HEK293 (cell line): ENCODE measurements around the gene OPA3.

ENCODE experiments used
- CTCF ChIA-PET: fragments of 350-600 bp; formaldehyde crosslinking; extraction: SDS; loops from one replicate; lab custom pipeline; 2021; ENCODE audit warnings: antibody characterized with exemption; lab: Yijun Ruan, JAX
- POLR2A ChIA-PET: fragments of 300-600 bp; formaldehyde crosslinking; extraction: SDS; loops from one replicate; lab custom pipeline; 2020; ENCODE audit warnings: antibody characterized with exemption, inconsistent platforms; lab: Yijun Ruan, JAX
- H3K27ac ChIP-seq: fragments of 200-500 bp; sonication (Bioruptor generic); 2 replicates; pipeline ENCODE4 v1.5.1; 2014; ENCODE audit warnings: low read depth, low read length, control low read depth, inconsistent platforms; ENCODE audit errors: extremely low read depth
- H3K36me3 ChIP-seq, 2 experiments: fragments of 200-500 bp in 1 of 2; sonication (Bioruptor generic) in 1 of 2; 1 replicate in 1 of 2; 2 replicates in 1 of 2; pipeline ENCODE4 v1.5.1; 2014 to 2017; ENCODE audit warnings: inconsistent platforms in 2 of 2, low read length in 2 of 2; ENCODE audit not compliant: control insufficient read depth in 2 of 2, insufficient read depth in 1 of 2
- H3K4me1 ChIP-seq: fragments of 200-500 bp; sonication (Bioruptor generic); 2 replicates; pipeline ENCODE4 v1.5.1; 2014; ENCODE audit warnings: mild to moderate bottlenecking, low read length, inconsistent platforms; ENCODE audit not compliant: control insufficient read depth, insufficient read depth
- H3K4me3 ChIP-seq: 2 replicates; pipeline ENCODE4 v1.5.1; 2011; ENCODE audit warnings: low read depth, mild to moderate bottlenecking, control low read depth, low read length, moderate library complexity
- H3K9me3 ChIP-seq: fragments of 200-500 bp; sonication (Bioruptor generic); 2 replicates; pipeline ENCODE4 v1.5.1; 2014; ENCODE audit warnings: low read depth, low read length, inconsistent platforms; ENCODE audit not compliant: control insufficient read depth, insufficient read depth
- BCL11A ChIP-seq: fragments of 450-650 bp; formaldehyde crosslinking; IDR thresholded peaks from 2 replicates; pipeline ENCODE4 v1.5.1; 2016; ENCODE audit warnings: low read depth, missing biosample characterization, missing genetic modification characterization
- EGR2 ChIP-seq: fragments of 450-650 bp; formaldehyde crosslinking; IDR thresholded peaks from 2 replicates; pipeline ENCODE4 v1.5.1; 2016; ENCODE audit warnings: low read depth, missing biosample characterization, missing genetic modification characterization
- WT1 ChIP-seq: fragments of 450-650 bp; formaldehyde crosslinking; IDR thresholded peaks from 2 replicates; pipeline ENCODE4 v1.5.1; 2016; ENCODE audit warnings: missing biosample characterization, missing genetic modification characterization
- ZBTB48 ChIP-seq: fragments of 450-650 bp; formaldehyde crosslinking; IDR thresholded peaks from 2 replicates; pipeline ENCODE4 v1.5.1; 2016; ENCODE audit warnings: missing biosample characterization, missing genetic modification characterization
- ZBTB49 ChIP-seq: fragments of 450-650 bp; formaldehyde crosslinking; IDR thresholded peaks from 2 replicates; pipeline ENCODE4 v1.5.1; 2016; ENCODE audit warnings: missing biosample characterization, missing genetic modification characterization, low read depth
- ZBTB6 ChIP-seq: fragments of 450-650 bp; formaldehyde crosslinking; IDR thresholded peaks from 2 replicates; pipeline ENCODE4 v1.5.1; 2017; ENCODE audit warnings: missing biosample characterization, missing genetic modification characterization
- ZNF114 ChIP-seq: fragments of 450-650 bp; formaldehyde crosslinking; IDR thresholded peaks from 2 replicates; pipeline ENCODE4 v1.5.0; 2017; ENCODE audit warnings: missing biosample characterization, missing genetic modification characterization
- ZNF132 ChIP-seq: fragments of 450-650 bp; formaldehyde crosslinking; IDR thresholded peaks from 2 replicates; pipeline ENCODE4 v1.5.1; 2017; ENCODE audit warnings: missing biosample characterization, missing genetic modification characterization, borderline replicate concordance
- ZNF169 ChIP-seq: fragments of 450-650 bp; formaldehyde crosslinking; IDR thresholded peaks from 2 replicates; pipeline ENCODE4 v1.5.1; 2016; ENCODE audit warnings: missing biosample characterization, missing genetic modification characterization
- ZNF175 ChIP-seq: fragments of 450-650 bp; formaldehyde crosslinking; IDR thresholded peaks from 2 replicates; pipeline ENCODE4 v1.5.1; 2016; ENCODE audit warnings: missing biosample characterization, missing genetic modification characterization
- ZNF184 ChIP-seq: fragments of 450-650 bp; IDR thresholded peaks from 2 replicates; pipeline ENCODE4 v1.5.1; 2018; ENCODE audit warnings: missing biosample characterization, mild to moderate bottlenecking, missing genetic modification characterization
- ZNF214 ChIP-seq: fragments of 450-650 bp; formaldehyde crosslinking; IDR thresholded peaks from 2 replicates; pipeline ENCODE4 v1.5.1; 2017; ENCODE audit warnings: missing biosample characterization, mild to moderate bottlenecking, missing genetic modification characterization, borderline replicate concordance
- ZNF23 ChIP-seq: fragments of 450-650 bp; formaldehyde crosslinking; IDR thresholded peaks from 2 replicates; pipeline ENCODE4 v1.5.1; 2016; ENCODE audit warnings: missing biosample characterization, missing genetic modification characterization, borderline replicate concordance
- ZNF292 ChIP-seq: fragments of 450-650 bp; formaldehyde crosslinking; IDR thresholded peaks from 2 replicates; pipeline ENCODE4 v1.5.1; 2016; ENCODE audit warnings: low read depth, missing biosample characterization, missing genetic modification characterization, borderline replicate concordance
- ZNF394 ChIP-seq: fragments of 450-650 bp; formaldehyde crosslinking; IDR thresholded peaks from 2 replicates; pipeline ENCODE4 v1.5.1; 2016; ENCODE audit warnings: missing biosample characterization, missing genetic modification characterization, mild to moderate bottlenecking, moderate library complexity, borderline replicate concordance
- ZNF398 ChIP-seq: fragments of 450-650 bp; formaldehyde crosslinking; IDR thresholded peaks from 2 replicates; pipeline ENCODE4 v1.5.1; 2017; ENCODE audit warnings: missing biosample characterization, missing genetic modification characterization
- ZNF514 ChIP-seq: fragments of 450-650 bp; formaldehyde crosslinking; IDR thresholded peaks from 2 replicates; pipeline ENCODE4 v1.5.1; 2016; ENCODE audit warnings: missing biosample characterization, missing genetic modification characterization
- ZNF548 ChIP-seq: fragments of 450-650 bp; formaldehyde crosslinking; IDR thresholded peaks from 2 replicates; pipeline ENCODE4 v1.5.1; 2016; ENCODE audit warnings: missing biosample characterization, missing genetic modification characterization
- ZNF549 ChIP-seq: fragments of 450-650 bp; IDR thresholded peaks from 2 replicates; pipeline ENCODE4 v1.5.1; 2018; ENCODE audit warnings: missing biosample characterization, missing genetic modification characterization, mild to moderate bottlenecking, inconsistent platforms, moderate library complexity
- ZNF777 ChIP-seq: fragments of 450-650 bp; formaldehyde crosslinking; IDR thresholded peaks from 2 replicates; pipeline ENCODE4 v1.5.1; 2017; ENCODE audit warnings: missing biosample characterization, missing genetic modification characterization, borderline replicate concordance

OPA3 gene

GRCh38 chr19:45600340-45600885 lies 15.8 kb upstream of the OPA3 start:
- ChIA-PET POLR2A (no interaction called here), CTCF (interaction anchor here (0.5 to 1.4 kb wide), 3 partner anchors 15 to 42 kb away, joined by 3 to 11 read pairs (median 3); no protein-coding TSS in a partner anchor)
- no peaks in the 10 kb centered on the region for H3K9me3 ChIP-seq
- no peak overlapping the region for H3K4me3 ChIP-seq
- no peaks in the 10 kb centered on the region for H3K4me1 ChIP-seq
- 0 out of 2 replicates have a peak, but pooled peaks have one; percentile 59 for TF ChIP-seq ZNF114
- no peak for TF ChIP-seq ZBTB6
- TF ChIP-seq BCL11A: no peak
- TF ChIP-seq ZNF184 (tag by site-specific recombination): no peak
- no peak for TF ChIP-seq ZNF394 (tag by site-specific recombination)
- no peak for TF ChIP-seq ZNF132 (tag by site-specific recombination)
- TF ChIP-seq ZNF514: no peak
- TF ChIP-seq ZNF169 (tag by site-specific recombination): no peak
- peak; percentile 49; the same call in 1 of the 2 replicates for TF ChIP-seq ZNF398 (tag by site-specific recombination)
- no peak for TF ChIP-seq ZNF777 (tag by site-specific recombination)
- TF ChIP-seq ZNF549 (tag by site-specific recombination): no peak
- TF ChIP-seq ZNF548: peak; percentile 55; the same call in 1 of the 2 replicates
- TF ChIP-seq ZNF23 (tag by site-specific recombination): no peak
- H3K36me3 ChIP-seq: no peaks in the 10 kb centered on the region
- no peak overlapping the region for H3K27ac ChIP-seq

GRCh38 chr19:45599286-45599685 lies 14.7 kb upstream of the OPA3 start:
- CTCF ChIA-PET: interaction anchor here (0.7 to 1.6 kb wide), 2 partner anchors 41 to 170 kb away, joined by 3 to 4 read pairs; partner anchors contain the start of gene SIX5

More at GRCh38 chr19:45599286-45599685, 14.7 kb upstream of the OPA3 start:
- Histone ChIP-seq H3K4me1 (no peaks in the 10 kb centered on the region), H3K36me3 (no peaks in the 10 kb centered on the region), H3K4me3 (no peak overlapping the region), H3K9me3 (no peaks in the 10 kb centered on the region), H3K27ac (no peak overlapping the region)
- POLR2A ChIA-PET: interaction anchor here (0.6 kb wide), 1 partner anchor 100 kb away, joined by 9 read pairs; no protein-coding TSS in a partner anchor
- no peak for TF ChIP-seq WT1 (tag by site-specific recombination)
- TF ChIP-seq EGR2: no peak
- peak; percentile 46; the same call in 1 of the 2 replicates for TF ChIP-seq ZNF398 (tag by site-specific recombination)
- no peak for TF ChIP-seq ZNF777 (tag by site-specific recombination)
- TF ChIP-seq ZNF175 (tag by site-specific recombination): no peak
- TF ChIP-seq ZBTB49 (tag by site-specific recombination): no peak
- TF ChIP-seq ZBTB48: peak; percentile 54; the same call in 1 of the 2 replicates
- TF ChIP-seq ZNF214 (tag by site-specific recombination): no peak
- TF ChIP-seq ZNF292: no peak
